Occipital lobe (tissue), 2 donors: Measurements from ENCODE around the gene METTL15. TPM values are rescaled to one million over a fixed set of nuclear protein-coding genes. Genes with fewer than 3 reads are reported as not detected.
"Not testable (repeated sequence)": the region's sequence is repeated elsewhere in the genome, so short reads cannot be mapped to it uniquely, and the experiment has no call there.

Experiments
- DNase-seq: peaks from one replicate; lab custom pipeline; 2025; lab: John Stamatoyannopoulos, UW
- total RNA-seq: library from RNA; depleted of rRNA; stranded (reverse); fragments of >200 nt; gene quantifications from one replicate; pipeline ENCODE4 v1.2.3, GENCODE V29; 2014

The METTL15 gene
- 25.6 TPM for total RNA-seq

- DNase-seq = peak; percentile 99
These were observed at the start of gene METTL15, which contains the start of gene KIF18A for GRCh38 chr11:28107750-28108618. Gene METTL15 (plus strand): TSS chr11:28108388. CDS start chr11:28113335, 4,947 bp downstream. Gene KIF18A (minus strand): TSS chr11:28108156. CDS start chr11:28097947, 10,209 bp downstream.

- DNase-seq = no peak
These were observed 36.9 kb upstream of the METTL15 start for GRCh38 chr11:28071305-28071704.

GRCh38 chr11:28072321-28072720 is 35.9 kb upstream of the METTL15 start:
- DNase-seq = no peak

- no peak for DNase-seq
These were observed 30.7 kb upstream of the METTL15 start for GRCh38 chr11:28077521-28077920.

GRCh38 chr11:28083118-28083517 is 25.1 kb upstream of the METTL15 start:
- DNase-seq = no peak

- DNase-seq = no peak
These were observed 21.6 kb upstream of the METTL15 start for GRCh38 chr11:28086569-28086968.

- not testable (repeated sequence) for DNase-seq
These were observed 21.0 kb upstream of the METTL15 start for GRCh38 chr11:28087192-28087591.

GRCh38 chr11:28087693-28088092 is 20.5 kb upstream of the METTL15 start:
- not testable (repeated sequence) for DNase-seq

GRCh38 chr11:28089378-28089777 is 18.8 kb upstream of the METTL15 start:
- no peak for DNase-seq

GRCh38 chr11:28090052-28090749 is 18.0 kb upstream of the METTL15 start:
- DNase-seq = no peak

- no peak for DNase-seq
These were observed 15.4 kb upstream of the METTL15 start for GRCh38 chr11:28092786-28093185.

- DNase-seq = no peak
These were observed 9.9 kb upstream of the METTL15 start for GRCh38 chr11:28098257-28098656.

GRCh38 chr11:28099715-28100114 is 8.5 kb upstream of the METTL15 start:
- DNase-seq = no peak

GRCh38 chr11:28100665-28101064 is 7.5 kb upstream of the METTL15 start:
- no peak for DNase-seq

- DNase-seq = not testable (repeated sequence)
These were observed 5.9 kb upstream of the METTL15 start for GRCh38 chr11:28102300-28102699.

- DNase-seq = no peak
These were observed 3.8 kb upstream of the METTL15 start for GRCh38 chr11:28104425-28104824.

- no peak for DNase-seq
These were observed 3.2 kb upstream of the METTL15 start for GRCh38 chr11:28104984-28105383.

GRCh38 chr11:28105869-28106268 is 2.3 kb upstream of the METTL15 start:
- DNase-seq = no peak

GRCh38 chr11:28106353-28107043 is 1.7 kb upstream of the METTL15 start:
- no peak for DNase-seq

- DNase-seq = no peak
These were observed 918 bp upstream of the METTL15 start for GRCh38 chr11:28107191-28107749.

GRCh38 chr11:28108958-28109357 is 770 bp downstream of the METTL15 start:
- DNase-seq = no peak
